GM23338 (cell line): ENCODE results near the gene SMIM7. TPM values are rescaled to one million over a fixed set of nuclear protein-coding genes. Genes with fewer than 3 reads are reported as not detected.

Source experiments
- ATAC-seq: fragments of 200-7000 bp; cut with Tn5 transposase; 3 replicates; pipeline ENCODE4 v1.9.1; 2020
- DNase-seq: peaks from one replicate; pipeline ENCODE4 v3.0.0-alpha.2; 2015; ENCODE audit warnings: low spot score
- H2AFZ ChIP-seq: fragments of 200-600 bp; sonication (generic); 2 replicates; pipeline ENCODE4 v1.8.0; 2016; ENCODE audit warnings: antibody characterized with exemption, mild to moderate bottlenecking, moderate library complexity
- H3F3A ChIP-seq: fragments of 200-600 bp; sonication (generic); replicated peaks from 2 replicates; pipeline ENCODE4 v1.8.0; 2017; ENCODE audit warnings: antibody characterized with exemption, mixed run types, low read depth
- H3K27ac ChIP-seq: fragments of 200-600 bp; sonication (generic); 2 replicates; pipeline ENCODE4 v1.6.1; 2016; ENCODE audit warnings: low read depth
- H3K27me3 ChIP-seq: fragments of 200-600 bp; sonication (generic); 2 replicates; pipeline ENCODE4 v1.8.0; 2016; ENCODE audit warnings: mild to moderate bottlenecking, mixed run types, moderate library complexity; ENCODE audit not compliant: insufficient read depth
- H3K36me3 ChIP-seq: fragments of 200-600 bp; sonication (generic); 2 replicates; pipeline ENCODE4 v1.8.0; 2016; ENCODE audit warnings: mild to moderate bottlenecking; ENCODE audit not compliant: insufficient read depth
- H3K4me1 ChIP-seq: fragments of 200-600 bp; sonication (generic); 2 replicates; pipeline ENCODE4 v1.8.0; 2016; ENCODE audit warnings: mild to moderate bottlenecking, moderate library complexity; ENCODE audit not compliant: insufficient read depth
- H3K4me2 ChIP-seq: fragments of 200-600 bp; sonication (generic); 2 replicates; pipeline ENCODE4 v1.7.1; 2017; ENCODE audit warnings: mixed run types
- H3K4me3 ChIP-seq: fragments of 200-600 bp; sonication (generic); 2 replicates; pipeline ENCODE4 v1.6.1; 2016; ENCODE audit warnings: mixed run types
- H3K79me2 ChIP-seq: fragments of 200-600 bp; sonication (generic); replicated peaks from 2 replicates; pipeline ENCODE4 v1.8.0; 2017; ENCODE audit warnings: mild to moderate bottlenecking; ENCODE audit not compliant: insufficient read depth
- H3K9me2 ChIP-seq: fragments of 200-600 bp; sonication (generic); 2 replicates; pipeline ENCODE4 v1.8.0; 2017; ENCODE audit not compliant: insufficient read depth
- H4K20me1 ChIP-seq: fragments of 200-600 bp; sonication (generic); replicated peaks from 2 replicates; pipeline ENCODE4 v1.8.0; 2017; ENCODE audit warnings: mild to moderate bottlenecking; ENCODE audit not compliant: insufficient read depth
- H3K27ac Mint-ChIP-seq: 2 replicates; pipeline ENCODE4 v1.8.0; 2020; ENCODE audit warnings: inconsistent platforms, mild to moderate bottlenecking, moderate library complexity, mixed read lengths
- H3K27me3 Mint-ChIP-seq: 3 replicates; pipeline ENCODE4 v1.8.0; 2022; ENCODE audit warnings: low read depth, mild to moderate bottlenecking, moderate library complexity, mixed read lengths, inconsistent platforms; ENCODE audit not compliant: insufficient read depth, poor library complexity
- H3K36me3 Mint-ChIP-seq: 3 replicates; pipeline ENCODE4 v1.8.0; 2021; ENCODE audit warnings: low read depth, mild to moderate bottlenecking, inconsistent platforms, moderate library complexity, mixed read lengths
- H3K4me1 Mint-ChIP-seq: 3 replicates; pipeline ENCODE4 v1.8.0; 2020; ENCODE audit warnings: mild to moderate bottlenecking, inconsistent platforms, mixed read lengths
- H3K4me3 Mint-ChIP-seq: 3 replicates; pipeline ENCODE4 v1.8.0; 2021; ENCODE audit warnings: moderate library complexity, mild to moderate bottlenecking, inconsistent platforms, mixed read lengths
- H3K9me3 Mint-ChIP-seq: 3 replicates; pipeline ENCODE4 v1.8.0; 2020; ENCODE audit warnings: moderate library complexity, mild to moderate bottlenecking, inconsistent platforms, mixed read lengths
- CREB1 ChIP-seq: fragments of 250-450 bp; sonication (Bioruptor Pico); IDR thresholded peaks from 2 replicates; pipeline ENCODE4 v1.5.0; 2020; ENCODE audit warnings: low read depth, mild to moderate bottlenecking, moderate library complexity
- CTCF ChIP-seq, 2 experiments: fragments of 200-600 bp in 1 of 2; sonication (generic) in 1 of 2; conservative IDR thresholded peaks; 2 replicates each; pipeline versions ENCODE4 v1.5.1 to v1.6.1; 2016 to 2017; ENCODE audit warnings: antibody characterized with exemption in 2 of 2, low read depth in 2 of 2, mild to moderate bottlenecking in 2 of 2, moderate library complexity in 1 of 2
- ETS1 ChIP-seq: IDR thresholded peaks from 2 replicates; pipeline ENCODE4 v1.6.1; 2016; ENCODE audit warnings: antibody characterized with exemption
- EZH2 ChIP-seq: fragments of 200-600 bp; sonication (generic); IDR thresholded peaks from one replicate; pipeline ENCODE4 v1.8.0; 2017; ENCODE audit warnings: antibody characterized with exemption, mild to moderate bottlenecking, low read depth; ENCODE audit not compliant: unreplicated experiment
- EZH2phosphoT487 ChIP-seq: fragments of 200-600 bp; sonication (generic); IDR thresholded peaks from one replicate; pipeline ENCODE4 v1.8.1; 2018; ENCODE audit warnings: antibody characterized with exemption; ENCODE audit not compliant: unreplicated experiment
- JUNB ChIP-seq: IDR thresholded peaks from one replicate; pipeline ENCODE4 v1.6.1; 2016; ENCODE audit warnings: antibody characterized with exemption; ENCODE audit not compliant: unreplicated experiment
- NANOG ChIP-seq: IDR thresholded peaks from 2 replicates; pipeline ENCODE4 v1.6.1; 2016; ENCODE audit warnings: antibody characterized with exemption, borderline replicate concordance
- POLR2AphosphoS5 ChIP-seq: IDR thresholded peaks from 2 replicates; pipeline ENCODE4 v1.6.1; 2016; ENCODE audit warnings: antibody characterized with exemption, low read depth
- REST ChIP-seq: IDR thresholded peaks from one replicate; pipeline ENCODE4 v1.6.1; 2018; ENCODE audit warnings: antibody characterized with exemption; ENCODE audit not compliant: unreplicated experiment
- ZNF331 ChIP-seq: fragments of 250-450 bp; sonication (Bioruptor Pico); IDR thresholded peaks from 2 replicates; pipeline ENCODE4 v1.5.0; 2020; ENCODE audit warnings: low read depth, mild to moderate bottlenecking, moderate library complexity
- ZNF462 ChIP-seq: fragments of 250-450 bp; sonication (Bioruptor Pico); IDR thresholded peaks from 2 replicates; pipeline ENCODE4 v1.5.0; 2020; ENCODE audit warnings: mild to moderate bottlenecking, moderate library complexity
- polyA plus RNA-seq: library from polyadenylated mRNA; unstranded; fragments of >200 nt; fragmentation: Nextera tagmentation; extraction: Ambion mirVana; gene quantifications from 2 replicates; pipeline ENCODE4 v1.2.1, GENCODE V29; 2016
- total RNA-seq: library from RNA; depleted of rRNA; stranded (reverse); fragments of >200 nt; shearing (Covaris generic); gene quantifications from 2 replicates; pipeline ENCODE4 v1.2.3, GENCODE V29; 2014

Gene SMIM7
- total and polyA plus RNA-seq, 2 experiments from 2014 or later: 81.7 to 84.5 TPM

GRCh38 chr19:16676101-16676798 is 16.3 kb upstream of the SMIM7 start:
- Histone ChIP-seq H3K27ac (no peak overlapping the region), H3K4me1 (no peaks in the 10 kb centered on the region), H3F3A (no peaks in the 10 kb centered on the region), H2AFZ (no peak overlapping the region), H3K4me2 (no peak overlapping the region), H3K27me3 (no peaks in the 10 kb centered on the region), H3K4me3 (no peak overlapping the region), H3K79me2 (no peaks in the 10 kb centered on the region), H3K36me3 (peaks cover 7% of the 10 kb centered on the region), H3K9me2 (no peaks in the 10 kb centered on the region), H4K20me1 (peaks cover 6% of the 10 kb centered on the region; the same call in 1 of the 2 replicates)
- no peaks in the 10 kb centered on the region for H3K27me3 Mint-ChIP-seq
- no peak overlapping the region for H3K27ac Mint-ChIP-seq
- ATAC-seq: no peak
- H3K4me1 Mint-ChIP-seq: no peaks in the 10 kb centered on the region
- no peaks in the 10 kb centered on the region; the same call in 2 of the 3 replicates for H3K9me3 Mint-ChIP-seq
- H3K36me3 Mint-ChIP-seq: peaks cover 16% of the 10 kb centered on the region
- no peak overlapping the region for H3K4me3 Mint-ChIP-seq
- DNase-seq: no peak
- TF ChIP-seq EZH2: no peak
- TF ChIP-seq JUNB: no peak
- no peak for TF ChIP-seq CREB1 (CRISPR knock-in tag)
- no peak for TF ChIP-seq ZNF331 (CRISPR knock-in tag)
- no peak for TF ChIP-seq ZNF462 (CRISPR knock-in tag)
- TF ChIP-seq CTCF (conservative IDR thresholded peaks at IDR 0.05; ENCODE audit: low read depth in 2 of 2): no peak
- TF ChIP-seq NANOG: no peak
- TF ChIP-seq ETS1: no peak
- TF ChIP-seq REST: no peak
- no peak for TF ChIP-seq POLR2AphosphoS5
- no peak for TF ChIP-seq EZH2phosphoT487
